ENCODE results near the gene BLM. TPM values are rescaled to one million over a fixed set of nuclear protein-coding genes. Genes with fewer than 3 reads are reported as not detected.

The BLM gene
- total RNA-seq, 1 experiment from 2014 or later = 41.3 TPM

GRCh38 chr15:90794538-90794937 lies 77.4 kb downstream of the BLM start:
- H3K36me3 Mint-ChIP-seq (ENCODE audit: insufficient read depth in 1 of 3, low read depth in 3 of 3) = peaks cover 17 to 72% (median 70%) of the 10 kb centered on the region in 3 experiments; a peak in 6 of 7 replicates
- no peak for TF ChIP-seq CTCF (conservative IDR thresholded peaks at IDR 0.05)
- no peak overlapping the region for H2AK5ac ChIP-seq (ENCODE audit: insufficient read length, low read length)
- H3K79me2 ChIP-seq (ENCODE audit: insufficient read depth, low read length) = no peaks in the 10 kb centered on the region
- no peak overlapping the region for H3K4me3 Mint-ChIP-seq
- H2BK5ac ChIP-seq (ENCODE audit: insufficient read length, low read length) = no peak overlapping the region
- H3K14ac ChIP-seq (ENCODE audit: insufficient read depth, low read length) = no peak overlapping the region
- H2BK120ac ChIP-seq (ENCODE audit: low read depth, low read length, poor library complexity, severe bottlenecking) = no peak overlapping the region
- H3K27me3 Mint-ChIP-seq (ENCODE audit: low read depth) = no peaks in the 10 kb centered on the region
- WGBS (ENCODE audit: extremely low coverage, insufficient read length, low lambda C conversion rate) = no CpG with 5 or more reads among the region's 2 CpGs
- H3K4me2 ChIP-seq (ENCODE audit: insufficient read depth, insufficient read length, low read length) = no peak overlapping the region
- no peaks in the 10 kb centered on the region for H3K4me1 Mint-ChIP-seq
- H2BK15ac ChIP-seq (ENCODE audit: low read depth, low read length) = no peak overlapping the region
- H3K9me3 ChIP-seq (ENCODE audit: control insufficient read depth, low read depth, low read length) = no peaks in the 10 kb centered on the region
- H2BK20ac ChIP-seq (ENCODE audit: low read depth, low read length, poor library complexity, severe bottlenecking) = no peak overlapping the region
- H3K9me3 Mint-ChIP-seq = no peaks in the 10 kb centered on the region
- no peak overlapping the region for H4K5ac ChIP-seq (ENCODE audit: insufficient read length, low read depth, low read length)
- no peak overlapping the region for H4K8ac ChIP-seq (replicated peaks; ENCODE audit: insufficient read length, low read depth, low read length)
- no peaks in the 10 kb centered on the region for H3K79me1 ChIP-seq (ENCODE audit: insufficient read depth, low read depth, low read length, poor library complexity, severe bottlenecking)
- H3K27me3 ChIP-seq (ENCODE audit: insufficient read depth, low read length) = no peaks in the 10 kb centered on the region
- no peak for DNase-seq
- no peak overlapping the region for H3T11ph ChIP-seq (ENCODE audit: low read length)
- H4K20me1 ChIP-seq (ENCODE audit: control insufficient read depth, insufficient read depth, insufficient read length) = no peaks in the 10 kb centered on the region
- H3K23me2 ChIP-seq (ENCODE audit: insufficient read length, low read depth, low read length, poor library complexity, severe bottlenecking) = no peaks in the 10 kb centered on the region
- H3K56ac ChIP-seq (ENCODE audit: insufficient read length, low read depth, low read length) = no peak overlapping the region
- H2AFZ ChIP-seq (ENCODE audit: low read length) = no peak overlapping the region
- H3K27ac ChIP-seq (ENCODE audit: insufficient read length, low read depth, low read length) = no peak overlapping the region
- H3K23ac ChIP-seq (ENCODE audit: insufficient read length, low read depth, low read length) = no peak overlapping the region
- H3K4ac ChIP-seq (ENCODE audit: low read depth, low read length) = no peak overlapping the region
- no peaks in the 10 kb centered on the region for H3K4me1 ChIP-seq (ENCODE audit: insufficient read depth, low read length)
- no peak overlapping the region for H2BK12ac ChIP-seq (ENCODE audit: insufficient read length, low read depth, low read length)
- no peak overlapping the region for H3K27ac Mint-ChIP-seq
- H4K91ac ChIP-seq (ENCODE audit: insufficient read length, low read depth, low read length) = no peak overlapping the region
- no peak overlapping the region for H3K9ac ChIP-seq (ENCODE audit: extremely low read depth, insufficient read length, low read length)
- H3K18ac ChIP-seq (ENCODE audit: insufficient read length, low read depth, low read length) = no peak overlapping the region

All from H9 (cell line).